DOHH2 (cell line): Measurements from ENCODE around the gene MAZ.

Source experiments
- CTCF ChIP-seq: fragments of 200-600 bp; sonication (generic); IDR thresholded peaks from one replicate; pipeline ENCODE4 v1.5.1; 2014; ENCODE audit warnings: antibody characterized with exemption, mild to moderate bottlenecking, low read depth, low read length; ENCODE audit not compliant: poor library complexity, severe bottlenecking
- EZH2phosphoT487 ChIP-seq: fragments of 200-600 bp; sonication (generic); IDR thresholded peaks from 2 replicates; pipeline ENCODE4 v1.6.1; 2017; ENCODE audit warnings: borderline replicate concordance, mild to moderate bottlenecking, antibody characterized with exemption, low read length, moderate library complexity, mixed read lengths

GRCh38 chr16:29835926-29836325 lies 29.6 kb downstream of the MAZ start:
- TF ChIP-seq CTCF, result no peak
- TF ChIP-seq EZH2phosphoT487, result no peak
